ENCODE results near the gene SPRR5. TPM values are rescaled to one million over a fixed set of nuclear protein-coding genes. Genes with fewer than 3 reads are reported as not detected.

SPRR5 gene
- total RNA-seq, 2 experiments from 2014 or later: not detected

- Mint-ChIP-seq H3K4me1 (no peaks in the 10 kb centered on the region), H3K27ac (no peak overlapping the region), H3K9me3 (no peaks in the 10 kb centered on the region), H3K27me3 (peaks cover 8% of the 10 kb centered on the region), H3K36me3 (ENCODE audit: low read depth) (no peaks in the 10 kb centered on the region), H3K4me3 (no peak overlapping the region)
- CTCF ChIA-PET: no interaction called here
- POLR2A ChIA-PET: no interaction called here
- DNase-seq: no peak
Measured at GRCh38 chr1:152924191-152924590, 22.8 kb upstream of the SPRR5 start.

- H3K9me3 Mint-ChIP-seq: no peaks in the 10 kb centered on the region
- no peaks in the 10 kb centered on the region for H3K4me1 Mint-ChIP-seq
- no peak for DNase-seq
- peaks cover 14% of the 10 kb centered on the region for H3K27me3 Mint-ChIP-seq
- no peaks in the 10 kb centered on the region for H3K36me3 Mint-ChIP-seq (ENCODE audit: low read depth)
- no peak overlapping the region for H3K4me3 Mint-ChIP-seq
- ChIA-PET POLR2A (no interaction called here), CTCF (interaction anchor here (2.4 kb wide), 1 partner anchor 273 kb away, joined by 6 read pairs; no protein-coding TSS in a partner anchor)
- H3K27ac Mint-ChIP-seq: no peak overlapping the region
Measured at GRCh38 chr1:152926091-152926490, 20.9 kb upstream of the SPRR5 start.

GRCh38 chr1:152928671-152929070, 18.3 kb upstream of the SPRR5 start:
- Mint-ChIP-seq H3K36me3 (ENCODE audit: low read depth) (no peaks in the 10 kb centered on the region), H3K4me1 (no peaks in the 10 kb centered on the region), H3K4me3 (no peak overlapping the region), H3K27ac (no peak overlapping the region), H3K27me3 (peaks cover 18% of the 10 kb centered on the region), H3K9me3 (no peaks in the 10 kb centered on the region)
- ChIA-PET POLR2A (no interaction called here), CTCF (no interaction called here)
- no peak for DNase-seq

- H3K4me1 Mint-ChIP-seq: no peaks in the 10 kb centered on the region
- H3K36me3 Mint-ChIP-seq (ENCODE audit: low read depth): no peaks in the 10 kb centered on the region
- no peak overlapping the region for H3K4me3 Mint-ChIP-seq
- POLR2A ChIA-PET: no interaction called here
- H3K9me3 Mint-ChIP-seq: no peaks in the 10 kb centered on the region
- no peak for DNase-seq
- no peak overlapping the region for H3K27ac Mint-ChIP-seq
- peaks cover 16% of the 10 kb centered on the region for H3K27me3 Mint-ChIP-seq
- CTCF ChIA-PET: no interaction called here
Measured at GRCh38 chr1:152932170-152932811, 14.7 kb upstream of the SPRR5 start.

DNA sequence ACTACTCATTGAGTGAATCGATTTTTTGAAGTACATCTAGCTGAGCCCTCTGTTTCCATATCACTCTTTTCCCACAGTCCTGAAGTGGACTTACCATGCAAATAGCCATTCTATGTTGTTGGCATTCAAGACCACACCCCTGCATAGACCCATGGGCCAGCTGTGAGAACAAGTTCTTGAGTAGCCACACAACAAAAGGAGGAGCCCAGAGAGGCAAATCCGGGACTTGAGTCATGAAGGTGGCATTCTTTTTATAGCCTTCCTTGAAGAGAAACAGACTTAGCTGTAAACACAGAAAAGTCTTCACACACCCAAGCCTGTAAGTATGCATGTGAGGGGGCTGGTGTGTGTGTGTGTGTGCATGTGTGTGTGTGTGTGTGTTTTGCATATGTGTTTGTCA, 13.8 kb upstream of the SPRR5 start:
- H3K36me3 Mint-ChIP-seq (ENCODE audit: low read depth): no peaks in the 10 kb centered on the region
- peaks cover 16% of the 10 kb centered on the region for H3K27me3 Mint-ChIP-seq
- H3K4me1 Mint-ChIP-seq: no peaks in the 10 kb centered on the region
- no peak for DNase-seq
- ChIA-PET POLR2A (no interaction called here), CTCF (no interaction called here)
- H3K27ac Mint-ChIP-seq: no peak overlapping the region
- H3K4me3 Mint-ChIP-seq: no peak overlapping the region
- H3K9me3 Mint-ChIP-seq: no peaks in the 10 kb centered on the region

DNA sequence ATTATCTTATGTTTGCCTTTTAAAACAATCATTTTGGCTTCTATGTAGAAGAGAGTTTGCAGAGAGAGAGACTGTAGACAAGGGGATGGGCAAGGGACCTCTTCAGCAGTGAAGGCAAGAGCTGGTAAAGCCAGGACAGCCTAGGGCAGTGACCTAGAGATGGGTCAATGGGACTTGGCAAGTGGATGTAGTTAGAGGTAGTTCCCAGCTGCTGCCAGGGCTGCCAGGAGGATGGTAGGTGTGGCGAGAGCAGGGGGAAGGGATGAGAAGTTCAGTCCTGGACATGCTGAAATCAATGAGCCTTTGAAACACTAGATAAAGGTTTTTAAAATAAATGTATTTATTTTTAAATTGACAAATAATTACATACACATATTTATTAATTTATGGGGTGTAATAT, 6.4 kb upstream of the SPRR5 start:
- CTCF ChIA-PET: no interaction called here
- Mint-ChIP-seq H3K4me3 (no peak overlapping the region), H3K9me3 (no peaks in the 10 kb centered on the region), H3K27me3 (no peaks in the 10 kb centered on the region), H3K4me1 (no peaks in the 10 kb centered on the region), H3K36me3 (ENCODE audit: low read depth) (no peaks in the 10 kb centered on the region), H3K27ac (no peak overlapping the region)
- no peak for DNase-seq
- POLR2A ChIA-PET: no interaction called here

- no peaks in the 10 kb centered on the region for H3K27me3 Mint-ChIP-seq
- POLR2A ChIA-PET: no interaction called here
- no peaks in the 10 kb centered on the region for H3K36me3 Mint-ChIP-seq (ENCODE audit: low read depth)
- H3K9me3 Mint-ChIP-seq: no peaks in the 10 kb centered on the region
- H3K4me3 Mint-ChIP-seq: no peak overlapping the region
- H3K4me1 Mint-ChIP-seq: no peaks in the 10 kb centered on the region
- no peak for DNase-seq
- H3K27ac Mint-ChIP-seq: no peak overlapping the region
- CTCF ChIA-PET: no interaction called here
Measured at GRCh38 chr1:152941037-152941711, 5.8 kb upstream of the SPRR5 start.

DNA sequence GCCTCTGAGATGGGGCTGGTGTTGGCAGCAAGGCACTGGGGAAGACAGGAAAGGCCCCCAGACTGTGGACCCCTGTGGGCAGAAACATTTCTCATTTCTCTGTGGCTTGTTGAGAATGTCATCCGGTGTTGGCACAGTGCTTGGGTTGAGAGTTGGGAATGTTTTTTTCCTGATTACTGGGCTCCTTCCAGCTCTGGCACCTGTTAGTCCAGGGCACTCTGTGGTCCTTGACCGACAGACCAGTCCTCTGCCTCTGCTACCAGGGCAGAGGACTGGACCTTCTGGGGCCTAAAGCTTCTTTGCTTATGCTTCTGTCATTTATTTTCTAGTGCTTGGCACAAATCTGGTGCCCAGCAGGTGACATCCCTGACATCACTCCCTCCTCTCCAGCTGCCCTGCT, 4.8 kb upstream of the SPRR5 start:
- no peaks in the 10 kb centered on the region for H3K27me3 Mint-ChIP-seq
- CTCF ChIA-PET: no interaction called here
- H3K9me3 Mint-ChIP-seq: no peaks in the 10 kb centered on the region
- H3K36me3 Mint-ChIP-seq (ENCODE audit: low read depth): no peaks in the 10 kb centered on the region
- no peaks in the 10 kb centered on the region for H3K4me1 Mint-ChIP-seq
- POLR2A ChIA-PET: no interaction called here
- no peak for DNase-seq
- no peak overlapping the region for H3K4me3 Mint-ChIP-seq
- no peak overlapping the region for H3K27ac Mint-ChIP-seq

GRCh38 chr1:152946248-152946647, 758 bp upstream of the SPRR5 start:
- Mint-ChIP-seq H3K4me3 (no peak overlapping the region), H3K4me1 (no peaks in the 10 kb centered on the region), H3K9me3 (no peaks in the 10 kb centered on the region), H3K27ac (no peak overlapping the region), H3K27me3 (no peaks in the 10 kb centered on the region), H3K36me3 (ENCODE audit: low read depth) (no peaks in the 10 kb centered on the region)
- DNase-seq: no peak
- CTCF ChIA-PET: interaction anchor here (0.5 kb wide), 1 partner anchor 240 kb away, joined by 3 read pairs; no protein-coding TSS in a partner anchor
- POLR2A ChIA-PET: no interaction called here

DNA sequence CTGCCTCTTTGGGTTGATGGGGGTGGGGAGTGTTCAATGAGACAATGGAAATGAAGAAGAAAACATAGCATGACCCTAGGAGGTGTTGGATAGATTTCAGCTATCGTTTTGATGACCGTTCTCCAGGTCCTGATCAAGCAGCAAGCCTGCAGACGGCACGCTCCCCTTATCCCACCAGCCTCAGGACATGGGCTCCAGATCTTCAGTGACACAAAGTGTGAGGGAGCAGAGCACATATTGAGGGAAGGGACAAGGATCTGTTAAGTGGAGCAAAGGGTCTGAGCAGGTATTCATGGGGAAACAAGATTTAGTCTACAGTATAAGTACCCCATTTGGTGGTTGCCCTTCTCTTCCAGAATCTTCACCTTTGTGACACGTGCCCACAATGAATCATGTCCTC, 4.7 kb downstream of the SPRR5 start:
- CTCF ChIA-PET: no interaction called here
- DNase-seq: no peak
- H3K4me3 Mint-ChIP-seq: no peak overlapping the region
- no peaks in the 10 kb centered on the region for H3K4me1 Mint-ChIP-seq
- POLR2A ChIA-PET: no interaction called here
- no peaks in the 10 kb centered on the region for H3K36me3 Mint-ChIP-seq (ENCODE audit: low read depth)
- peaks cover 3% of the 10 kb centered on the region for H3K27me3 Mint-ChIP-seq
- H3K9me3 Mint-ChIP-seq: no peaks in the 10 kb centered on the region
- no peak overlapping the region for H3K27ac Mint-ChIP-seq

GRCh38 chr1:152953761-152954160, 6.8 kb downstream of the SPRR5 start:
- H3K36me3 Mint-ChIP-seq (ENCODE audit: low read depth): no peaks in the 10 kb centered on the region
- POLR2A ChIA-PET: interaction anchor here (1.2 kb wide), 1 partner anchor 13 kb away, joined by 3 read pairs; no protein-coding TSS in a partner anchor

GRCh38 chr1:152954436-152954835, 7.4 kb downstream of the SPRR5 start:
- POLR2A ChIA-PET: interaction anchor here (1.2 kb wide), 1 partner anchor 13 kb away, joined by 3 read pairs; no protein-coding TSS in a partner anchor
- H3K4me1 Mint-ChIP-seq: no peaks in the 10 kb centered on the region
- DNase-seq: no peak

More at GRCh38 chr1:152953761-152954160, 6.8 kb downstream of the SPRR5 start:
- Mint-ChIP-seq H3K27ac (no peak overlapping the region), H3K4me1 (no peaks in the 10 kb centered on the region), H3K9me3 (no peaks in the 10 kb centered on the region), H3K27me3 (peaks cover 3% of the 10 kb centered on the region), H3K4me3 (no peak overlapping the region)
- CTCF ChIA-PET: no interaction called here
- DNase-seq: no peak

DNA sequence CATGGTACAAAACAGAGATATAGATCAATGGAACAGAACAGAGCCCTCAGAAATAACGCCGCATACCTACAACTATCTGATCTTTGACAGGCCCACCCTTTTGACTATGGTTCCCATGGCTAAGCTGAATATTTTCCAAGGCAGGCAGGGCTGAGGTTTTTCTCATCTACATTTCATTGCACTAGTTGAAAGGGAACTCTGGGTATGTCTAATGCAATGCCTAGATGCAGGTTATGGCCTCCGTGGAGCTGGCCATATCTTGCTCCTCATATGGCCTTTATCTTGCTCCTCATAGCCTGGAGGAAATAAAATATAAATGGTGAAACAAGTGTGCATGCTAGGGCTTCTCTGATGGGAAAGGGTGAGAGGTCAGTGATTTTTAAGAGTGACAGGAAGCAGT, 10.6 kb downstream of the SPRR5 start:
- ChIA-PET CTCF (no interaction called here), POLR2A (no interaction called here)
- Mint-ChIP-seq H3K4me1 (no peaks in the 10 kb centered on the region), H3K27ac (no peak overlapping the region), H3K9me3 (no peaks in the 10 kb centered on the region), H3K27me3 (peaks cover 6% of the 10 kb centered on the region), H3K4me3 (no peak overlapping the region), H3K36me3 (ENCODE audit: low read depth) (no peaks in the 10 kb centered on the region)
- DNase-seq: no peak

More at GRCh38 chr1:152954436-152954835, 7.4 kb downstream of the SPRR5 start:
- Mint-ChIP-seq H3K27me3 (peaks cover 3% of the 10 kb centered on the region), H3K9me3 (no peaks in the 10 kb centered on the region), H3K27ac (no peak overlapping the region), H3K4me3 (no peak overlapping the region), H3K36me3 (ENCODE audit: low read depth) (no peaks in the 10 kb centered on the region)
- CTCF ChIA-PET: no interaction called here

- CTCF ChIA-PET: no interaction called here
- Mint-ChIP-seq H3K27me3 (peaks cover 6% of the 10 kb centered on the region), H3K36me3 (ENCODE audit: low read depth) (no peaks in the 10 kb centered on the region), H3K9me3 (no peaks in the 10 kb centered on the region), H3K27ac (no peak overlapping the region), H3K4me1 (no peaks in the 10 kb centered on the region), H3K4me3 (no peak overlapping the region)
- no peak for DNase-seq
- POLR2A ChIA-PET: no interaction called here
Measured at GRCh38 chr1:152959273-152959672, 12.3 kb downstream of the SPRR5 start.
